Stimulated activated naive CD8-positive, alpha-beta T cell treated with anti-CD3 and anti-CD28 coated beads, Interleukin-15, amount 100 ng/mL, for 72 hours (primary cell): ENCODE data around the gene ZBTB3.
"Not testable (repeated sequence)": the region's sequence is repeated elsewhere in the genome, so short reads cannot be mapped to it uniquely, and the experiment has no call there.

ENCODE experiments used
- ATAC-seq: fragments of 150-1000 bp; cut with Tn5 transposase; 2 replicates; pipeline ENCODE4 v1.10.0; 2021; ENCODE audit warnings: mild to moderate bottlenecking, moderate library complexity
- DNase-seq, 2 donors: peaks; one replicate each; pipeline ENCODE4 v3.0.0; 2021 to 2022
- H3K27ac Mint-ChIP-seq, 2 donors: one replicate each; pipeline ENCODE4 v1.8.0; 2022; ENCODE audit warnings: mild to moderate bottlenecking in 2 of 2, mixed read lengths in 2 of 2, moderate library complexity in 2 of 2
- H3K27me3 Mint-ChIP-seq: one replicate; pipeline ENCODE4 v1.8.0; 2022; ENCODE audit warnings: mixed read lengths
- H3K4me1 Mint-ChIP-seq: one replicate; pipeline ENCODE4 v1.8.0; 2022; ENCODE audit warnings: mild to moderate bottlenecking, mixed read lengths
- H3K4me3 Mint-ChIP-seq, 2 donors: one replicate each; pipeline ENCODE4 v1.8.0; 2022; ENCODE audit warnings: mild to moderate bottlenecking in 2 of 2, mixed read lengths in 2 of 2, moderate library complexity in 1 of 2
- H3K9me3 Mint-ChIP-seq, 2 donors: one replicate each; pipeline ENCODE4 v1.8.0; 2022; ENCODE audit warnings: mixed read lengths in 2 of 2

Gene ZBTB3

DNA sequence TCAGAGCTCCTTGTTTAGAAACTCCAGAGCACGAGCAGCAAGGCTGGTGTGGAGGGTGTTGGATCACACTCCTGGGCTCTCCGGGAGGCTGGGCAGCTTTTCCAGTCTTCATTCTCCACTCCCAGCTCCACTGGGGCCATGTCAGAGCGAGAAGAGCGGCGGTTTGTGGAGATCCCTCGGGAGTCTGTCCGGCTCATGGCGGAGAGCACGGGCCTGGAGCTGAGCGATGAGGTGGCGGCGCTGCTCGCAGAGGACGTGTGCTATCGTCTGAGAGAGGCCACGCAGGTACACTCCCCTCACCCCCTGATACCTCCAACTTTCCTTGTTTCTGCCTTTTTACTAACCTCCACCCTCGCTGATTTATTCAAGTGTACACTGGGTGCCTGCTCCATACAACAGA, 21.7 kb upstream of the ZBTB3 start:
- Mint-ChIP-seq H3K9me3 (no peaks in the 10 kb centered on the region), H3K4me3 (no peak overlapping the region), H3K4me1 (peaks cover 49% of the 10 kb centered on the region), H3K27ac (peak overlapping the region; percentile 28 to 79), H3K27me3 (no peaks in the 10 kb centered on the region)
- DNase-seq (no peak), ATAC-seq (no peak)

DNA sequence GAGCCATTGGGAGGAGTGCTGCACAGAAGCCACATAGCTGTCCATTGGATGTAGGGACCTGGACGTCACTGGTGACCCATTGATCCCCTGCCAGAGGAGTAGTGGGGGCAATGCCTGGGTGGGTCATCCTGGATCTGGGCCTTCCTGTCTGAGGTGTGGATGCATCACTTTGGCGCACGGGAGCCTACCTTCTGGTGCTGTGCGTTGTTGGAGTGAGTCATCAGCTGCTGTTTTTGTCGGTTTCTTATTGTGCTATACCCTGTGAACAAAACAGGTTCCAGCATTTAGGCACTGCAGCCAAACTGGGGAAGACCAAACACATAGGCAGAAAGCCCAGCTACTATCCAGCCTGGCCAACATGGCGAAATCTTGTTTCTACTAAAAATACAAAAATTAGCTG, 20.4 kb upstream of the ZBTB3 start:
- H3K4me1 Mint-ChIP-seq = peaks cover 62% of the 10 kb centered on the region
- ATAC-seq (no peak), DNase-seq (no peak)
- peak overlapping the region in 1 of 2 donors; percentile 16 for H3K4me3 Mint-ChIP-seq
- H3K27me3 Mint-ChIP-seq = no peaks in the 10 kb centered on the region
- H3K9me3 Mint-ChIP-seq = no peaks in the 10 kb centered on the region
- no peak overlapping the region for H3K27ac Mint-ChIP-seq

DNA sequence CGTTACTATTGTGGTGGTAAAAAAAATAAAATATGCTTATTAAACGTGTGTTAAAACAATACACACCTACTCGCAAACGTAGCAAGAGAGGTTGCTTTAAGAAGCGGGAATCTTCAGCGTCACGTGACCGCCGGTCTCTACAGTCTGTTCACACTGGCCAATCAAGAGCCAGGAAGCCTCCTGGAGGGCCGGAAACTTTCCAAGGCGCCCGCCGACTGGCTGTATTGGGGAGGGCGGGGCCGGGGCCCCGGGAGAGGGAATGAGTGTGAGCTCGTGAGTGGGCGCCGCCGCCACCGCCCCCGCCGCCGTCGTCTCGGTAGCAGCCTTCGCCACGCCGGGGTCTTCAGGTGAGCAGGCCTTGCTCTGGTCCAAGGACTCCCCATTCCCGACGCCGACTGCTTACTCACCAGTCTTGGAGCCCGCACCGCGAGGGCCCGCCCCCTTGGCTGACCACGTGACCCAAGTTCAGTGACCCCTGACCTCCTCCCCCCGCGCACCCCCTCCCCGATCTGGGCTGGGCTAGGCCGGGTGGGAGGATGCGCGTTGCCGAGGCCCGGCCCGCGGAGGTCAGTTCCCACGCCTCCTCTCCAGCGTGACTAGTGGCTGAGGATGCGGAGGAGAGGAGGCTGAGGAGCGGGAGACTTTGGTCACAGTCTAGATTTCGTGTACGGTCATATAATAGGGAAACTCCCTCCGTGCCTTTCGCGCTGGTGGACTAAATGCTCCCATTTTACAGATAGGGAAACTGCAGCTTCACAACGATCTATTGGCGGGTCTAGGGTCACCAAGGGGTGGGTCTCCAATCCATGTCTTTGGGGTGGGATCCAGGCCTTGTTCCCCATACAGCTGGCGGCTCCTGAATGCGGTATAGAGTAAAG, 17.4 kb upstream of the ZBTB3 start, which contains the start of gene TAF6L:
Gene TAF6L (plus strand): TSS at position 253 of the 878 bp plus-strand sequence. CDS start 4,388 bp downstream, outside the sequence.
- Mint-ChIP-seq H3K27me3 (no peaks in the 10 kb centered on the region), H3K9me3 (no peaks in the 10 kb centered on the region), H3K4me1 (peaks cover 49% of the 10 kb centered on the region), H3K27ac (peak within 1 kb of the TSS; percentile 96 to 98), H3K4me3 (peak within 1 kb of the TSS; percentile 96 to 99)
- DNase-seq (peak; percentile 89 to 97), ATAC-seq (peak; percentile 92)

- H3K27ac Mint-ChIP-seq = peak overlapping the region; percentile 96 to 98
- H3K4me3 Mint-ChIP-seq = peak overlapping the region; percentile 96 to 99
- peaks cover 49% of the 10 kb centered on the region for H3K4me1 Mint-ChIP-seq
- no peak for ATAC-seq
- no peaks in the 10 kb centered on the region for H3K27me3 Mint-ChIP-seq
- DNase-seq = peak; percentile 25 to 35
- no peaks in the 10 kb centered on the region for H3K9me3 Mint-ChIP-seq
Measured at GRCh38 chr11:62770778-62771143, 16.8 kb upstream of the ZBTB3 start.

DNA sequence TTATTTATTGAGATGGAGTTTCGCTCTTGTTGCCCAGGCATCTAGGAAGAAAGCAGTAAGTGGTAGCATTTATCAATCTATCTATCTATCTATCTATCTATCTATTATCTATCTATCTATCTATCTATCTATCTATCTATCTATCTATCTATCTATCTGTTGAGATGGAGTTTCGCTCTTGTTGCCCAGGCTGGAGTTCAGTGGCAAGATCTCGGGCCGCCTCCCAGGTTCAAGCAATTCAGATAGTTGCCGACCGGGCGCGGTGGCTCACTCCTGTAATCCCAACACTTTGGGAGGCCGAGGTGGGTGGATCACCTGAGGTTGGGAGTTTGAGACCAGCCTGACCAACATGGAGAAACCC, 6.9 kb upstream of the ZBTB3 start:
- H3K27me3 Mint-ChIP-seq, ATAC-seq, DNase-seq, H3K27ac Mint-ChIP-seq, H3K9me3 Mint-ChIP-seq: not testable (repeated sequence)
- Mint-ChIP-seq H3K4me1 (peaks cover 21% of the 10 kb centered on the region), H3K4me3 (peak overlapping the region; percentile 93 to 97)

DNA sequence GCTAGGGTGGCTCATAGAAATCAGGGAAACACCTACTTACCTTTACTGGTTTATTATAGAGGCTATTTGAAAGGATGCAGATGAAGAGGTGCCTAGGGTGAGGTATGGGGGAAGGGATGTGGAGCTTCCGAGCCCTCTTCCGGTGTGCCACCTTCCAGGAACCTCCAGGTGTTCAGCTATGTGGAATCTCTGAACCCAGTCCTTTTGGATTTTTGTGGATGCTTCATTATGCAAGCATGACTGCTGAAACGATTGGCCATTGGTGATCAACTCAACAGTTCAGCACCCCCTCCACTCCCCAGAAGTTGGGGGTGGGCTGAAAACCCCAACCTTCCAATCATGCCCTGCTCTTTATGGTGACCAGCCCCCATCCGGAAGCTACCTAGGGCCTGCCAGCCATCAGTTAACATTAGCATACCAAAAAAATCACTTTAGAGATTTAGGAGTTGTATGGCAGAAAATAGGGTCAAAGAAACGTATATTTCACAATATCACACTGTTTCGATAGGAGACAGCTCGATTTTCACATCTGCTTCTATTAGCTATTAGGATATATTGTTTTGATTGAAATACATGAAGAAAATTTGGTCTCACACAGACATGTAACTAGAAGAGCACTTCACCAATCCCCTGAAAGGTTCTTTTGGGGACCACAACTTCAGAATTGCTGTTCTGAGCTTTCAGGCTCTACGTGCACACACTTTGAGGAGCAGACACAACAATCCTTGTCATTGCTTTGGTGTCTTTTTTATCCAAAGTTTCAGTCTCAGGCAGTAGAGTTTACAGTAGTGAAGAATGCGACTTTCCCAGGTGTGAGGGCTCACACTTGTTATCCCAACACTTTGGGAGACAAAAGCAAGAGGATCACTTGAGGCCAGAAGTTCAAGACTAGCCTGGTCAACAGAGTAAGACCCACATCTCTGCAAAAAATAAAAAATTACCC, 4.2 kb upstream of the ZBTB3 start:
- Mint-ChIP-seq H3K27ac (no peak overlapping the region), H3K27me3 (no peaks in the 10 kb centered on the region), H3K4me1 (peaks cover 34% of the 10 kb centered on the region), H3K4me3 (no peak overlapping the region), H3K9me3 (no peaks in the 10 kb centered on the region)
- no peak for DNase-seq
- no peak for ATAC-seq

DNA sequence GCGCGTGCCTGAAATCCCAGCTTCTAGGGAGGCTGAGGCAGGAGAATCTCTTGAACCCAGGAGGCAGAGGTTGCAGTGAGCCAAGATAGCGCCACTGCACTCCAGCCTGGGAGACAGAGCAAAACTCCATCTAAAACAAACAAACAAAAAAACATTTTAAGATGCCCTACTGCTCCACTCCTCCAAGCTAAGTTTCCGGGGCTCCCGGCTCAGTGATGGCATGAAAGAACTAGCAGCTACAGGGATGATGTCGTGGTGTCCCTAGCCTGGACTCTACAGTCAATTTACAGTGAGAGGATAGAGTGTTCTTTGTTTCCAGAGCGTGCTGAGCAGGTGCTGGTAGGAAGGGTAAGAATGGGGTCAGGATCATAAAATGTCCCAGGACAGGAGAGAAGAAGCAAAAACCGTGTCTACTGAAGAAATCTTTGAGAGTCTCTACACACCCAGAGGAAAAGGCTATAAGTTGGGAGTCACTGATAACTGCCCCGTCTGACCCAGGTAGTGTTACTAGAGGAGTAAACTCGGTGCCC, 1.2 kb upstream of the ZBTB3 start:
- ATAC-seq (no peak), DNase-seq (no peak)
- Mint-ChIP-seq H3K4me3 (peak overlapping the region in 1 of 2 donors; percentile 5), H3K27ac (no peak overlapping the region), H3K9me3 (no peaks in the 10 kb centered on the region), H3K27me3 (no peaks in the 10 kb centered on the region), H3K4me1 (peaks cover 27% of the 10 kb centered on the region)

DNA sequence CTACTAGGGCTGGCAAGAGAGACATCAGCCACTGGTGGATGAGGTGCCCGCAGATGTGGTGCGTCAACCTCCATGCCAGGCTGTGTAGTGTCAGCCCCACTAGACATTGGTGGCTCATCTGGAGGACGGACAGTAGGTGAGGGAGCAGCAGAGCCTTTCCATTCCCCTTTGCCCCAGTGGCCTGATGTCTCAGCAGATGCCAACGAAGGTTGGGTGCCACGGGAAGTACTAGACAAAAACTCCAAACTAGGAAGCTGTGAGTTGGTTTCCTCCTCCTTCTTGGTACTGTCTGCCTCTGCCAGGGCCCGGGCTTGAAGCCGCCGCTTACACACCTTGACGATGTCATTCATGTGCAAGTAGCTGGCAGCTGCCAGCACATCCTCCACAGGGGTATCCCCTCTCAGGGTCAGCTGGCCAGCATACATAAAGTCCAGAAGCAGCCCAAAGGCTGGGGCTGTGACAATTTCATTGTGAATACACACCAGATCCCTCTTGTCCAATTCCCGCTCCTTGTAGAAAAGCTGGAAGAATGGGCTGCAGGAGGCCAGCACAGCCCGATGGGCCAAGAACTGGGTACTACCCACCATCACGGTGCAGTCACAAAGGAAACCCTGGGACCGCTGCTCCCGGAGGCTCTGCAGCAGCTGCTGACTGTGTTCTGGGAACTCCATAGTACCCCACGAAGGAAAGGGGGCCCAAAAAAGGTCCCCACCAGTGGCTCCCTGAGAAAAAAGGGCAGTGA, 795 bp downstream of the ZBTB3 start:
- no peaks in the 10 kb centered on the region for H3K9me3 Mint-ChIP-seq
- no peak for DNase-seq
- H3K27ac Mint-ChIP-seq = peak overlapping the region; percentile 98
- ATAC-seq = no peak
- peaks cover 38% of the 10 kb centered on the region for H3K4me1 Mint-ChIP-seq
- H3K4me3 Mint-ChIP-seq = peak overlapping the region; percentile 99
- H3K27me3 Mint-ChIP-seq = no peaks in the 10 kb centered on the region

DNA sequence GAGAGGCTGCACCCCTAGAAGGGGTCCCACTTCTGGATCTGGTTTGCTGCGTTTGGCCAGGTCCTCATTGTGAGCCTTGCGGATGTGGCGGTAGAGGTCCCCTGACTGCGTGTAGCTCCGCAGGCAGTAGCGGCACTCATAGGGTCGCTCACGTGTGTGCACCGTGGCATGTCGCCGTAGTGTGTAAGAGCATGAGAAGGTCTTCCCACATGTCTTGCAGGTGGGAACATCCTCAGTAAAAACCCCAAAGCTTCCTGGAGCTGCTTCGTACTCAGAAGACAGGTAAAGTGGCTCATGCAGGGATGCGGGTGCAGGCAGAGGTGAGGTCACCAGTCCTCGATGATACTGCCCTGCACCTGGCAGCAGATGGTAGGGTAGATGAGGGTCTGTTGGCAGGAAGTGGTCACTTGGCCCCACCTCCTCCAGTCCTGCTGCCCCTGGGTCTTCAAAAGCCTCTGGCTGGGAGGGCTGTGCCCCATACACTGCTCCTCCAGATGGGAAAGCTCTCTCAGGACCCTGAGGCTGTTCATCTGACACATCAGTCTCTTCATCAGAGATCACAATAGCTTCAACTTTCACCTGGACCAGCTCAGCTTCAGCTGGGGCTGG, 1.7 kb downstream of the ZBTB3 start:
- Mint-ChIP-seq H3K27me3 (no peaks in the 10 kb centered on the region), H3K4me3 (peak overlapping the region in 1 of 2 donors; percentile 99), H3K9me3 (no peaks in the 10 kb centered on the region), H3K4me1 (peaks cover 38% of the 10 kb centered on the region), H3K27ac (no peak overlapping the region)
- DNase-seq = no peak
- ATAC-seq = no peak

DNA sequence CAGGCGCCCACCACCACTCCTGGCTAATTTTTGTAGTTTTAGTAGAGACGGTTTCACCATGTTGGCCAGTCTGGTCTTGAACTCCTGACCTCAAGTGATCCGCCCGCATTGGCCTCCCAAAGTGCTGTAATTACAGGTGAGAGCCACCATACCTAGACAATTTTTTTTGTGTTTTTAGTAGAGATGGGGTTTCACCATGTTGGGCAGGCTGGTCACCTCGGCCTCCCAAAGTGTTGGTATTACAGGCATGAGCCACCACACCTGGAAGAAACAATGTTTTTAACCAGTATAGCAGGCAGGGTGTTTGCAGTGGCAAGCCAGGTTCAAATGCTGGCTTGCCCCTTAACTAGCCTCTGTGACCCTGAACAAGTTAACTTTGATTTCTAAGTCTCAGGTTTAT, 4.0 kb downstream of the ZBTB3 start:
- not testable (repeated sequence) for H3K4me3 Mint-ChIP-seq, DNase-seq, ATAC-seq, H3K9me3 Mint-ChIP-seq, H3K27me3 Mint-ChIP-seq
- Mint-ChIP-seq H3K27ac (peak overlapping the region in 1 of 2 donors; percentile 27), H3K4me1 (peaks cover 38% of the 10 kb centered on the region)

DNA sequence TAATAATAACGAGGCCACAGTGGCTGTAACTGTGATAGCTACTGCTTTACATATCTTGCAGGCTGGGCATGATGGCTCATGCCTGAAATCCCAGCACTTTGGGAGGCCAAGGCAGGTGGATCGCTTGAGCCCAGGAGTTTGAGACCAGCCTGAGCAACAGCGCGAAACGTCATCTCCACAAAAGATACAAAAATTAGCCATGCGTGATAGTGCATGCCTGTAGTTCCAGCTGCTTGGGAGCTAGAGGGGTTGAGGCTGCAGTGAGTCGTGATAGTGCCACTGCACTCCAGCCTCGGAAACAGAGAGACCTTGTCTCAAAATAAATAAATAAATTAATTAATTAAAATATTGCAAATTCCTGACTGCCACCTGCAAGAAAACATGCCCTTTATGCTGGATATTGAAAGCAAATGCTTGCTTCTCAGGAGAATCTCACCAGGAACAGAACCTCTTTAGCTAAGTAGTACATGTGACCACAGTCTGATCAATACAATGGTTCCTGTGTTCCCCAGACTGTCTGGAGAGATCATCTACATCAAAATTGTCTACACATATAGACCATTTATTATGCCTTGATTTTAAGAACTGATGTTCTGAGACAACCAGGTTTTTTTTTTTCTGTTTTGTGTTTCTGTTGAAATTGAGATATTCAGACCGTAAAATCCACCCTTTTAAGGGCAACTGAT, 6.3 kb downstream of the ZBTB3 start:
- Mint-ChIP-seq H3K4me3 (no peak overlapping the region), H3K27ac (no peak overlapping the region), H3K9me3 (no peaks in the 10 kb centered on the region), H3K4me1 (peaks cover 20% of the 10 kb centered on the region), H3K27me3 (no peaks in the 10 kb centered on the region)
- DNase-seq (no peak), ATAC-seq (no peak)

- DNase-seq (no peak), ATAC-seq (no peak)
- Mint-ChIP-seq H3K4me1 (peaks cover 5% of the 10 kb centered on the region), H3K27ac (no peak overlapping the region), H3K4me3 (no peak overlapping the region), H3K27me3 (no peaks in the 10 kb centered on the region), H3K9me3 (no peaks in the 10 kb centered on the region)
Measured at GRCh38 chr11:62737196-62737595, 16.8 kb downstream of the ZBTB3 start.

DNA sequence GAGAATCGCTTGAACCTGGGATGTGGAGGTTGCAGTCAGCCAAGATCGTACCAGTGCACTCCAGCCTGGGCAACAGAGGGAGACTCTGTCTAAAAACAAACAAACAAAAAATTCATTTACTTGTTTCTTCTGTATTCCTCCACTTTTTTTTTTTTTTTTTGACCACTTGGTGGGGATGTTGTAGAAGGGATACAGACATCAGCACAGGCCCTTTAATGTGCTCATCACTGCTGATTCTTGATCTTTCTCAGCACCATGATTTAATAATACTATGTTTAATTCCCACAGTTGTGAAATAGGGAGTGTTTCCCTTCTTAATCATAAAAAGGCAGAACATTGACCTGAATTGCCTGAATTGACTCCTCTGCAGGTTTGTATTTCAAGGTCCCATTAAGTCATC, 21.1 kb downstream of the ZBTB3 start:
- no peaks in the 10 kb centered on the region for H3K27me3 Mint-ChIP-seq
- H3K27ac Mint-ChIP-seq = peak overlapping the region in 1 of 2 donors; percentile 87
- peaks cover 27% of the 10 kb centered on the region for H3K4me1 Mint-ChIP-seq
- no peak for DNase-seq
- no peaks in the 10 kb centered on the region for H3K9me3 Mint-ChIP-seq
- ATAC-seq = peak; percentile 26
- H3K4me3 Mint-ChIP-seq = no peak overlapping the region

- not testable (repeated sequence) for H3K27me3 Mint-ChIP-seq, DNase-seq, ATAC-seq, H3K9me3 Mint-ChIP-seq, H3K27ac Mint-ChIP-seq
- Mint-ChIP-seq H3K4me1 (peaks cover 34% of the 10 kb centered on the region), H3K4me3 (peak overlapping the region; percentile 97 to 100)
Measured at GRCh38 chr11:62730076-62730475, 23.9 kb downstream of the ZBTB3 start.
